Breast epithelium (tissue), 3 donors: ENCODE results near the gene RICTOR.

ENCODE experiments used
- POLR2A ChIP-seq: fragments of 450-650 bp; IDR thresholded peaks from one replicate; pipeline ENCODE4 v1.6.1; 2016; ENCODE audit warnings: antibody characterized with exemption, mild to moderate bottlenecking, moderate library complexity
- TF ChIP-seq, protein P1 (sequence below), 3 donors: fragments of 450-650 bp; IDR thresholded peaks; one replicate each; pipeline ENCODE4 v1.5.1; 2016 to 2017; ENCODE audit warnings: antibody characterized with exemption in 3 of 3, mild to moderate bottlenecking in 3 of 3, moderate library complexity in 3 of 3

GRCh38 chr5:38996123-38996522 is 78.1 kb downstream of the RICTOR start:
- TF ChIP-seq POLR2A: no peak
- TF ChIP-seq, protein P1, sequence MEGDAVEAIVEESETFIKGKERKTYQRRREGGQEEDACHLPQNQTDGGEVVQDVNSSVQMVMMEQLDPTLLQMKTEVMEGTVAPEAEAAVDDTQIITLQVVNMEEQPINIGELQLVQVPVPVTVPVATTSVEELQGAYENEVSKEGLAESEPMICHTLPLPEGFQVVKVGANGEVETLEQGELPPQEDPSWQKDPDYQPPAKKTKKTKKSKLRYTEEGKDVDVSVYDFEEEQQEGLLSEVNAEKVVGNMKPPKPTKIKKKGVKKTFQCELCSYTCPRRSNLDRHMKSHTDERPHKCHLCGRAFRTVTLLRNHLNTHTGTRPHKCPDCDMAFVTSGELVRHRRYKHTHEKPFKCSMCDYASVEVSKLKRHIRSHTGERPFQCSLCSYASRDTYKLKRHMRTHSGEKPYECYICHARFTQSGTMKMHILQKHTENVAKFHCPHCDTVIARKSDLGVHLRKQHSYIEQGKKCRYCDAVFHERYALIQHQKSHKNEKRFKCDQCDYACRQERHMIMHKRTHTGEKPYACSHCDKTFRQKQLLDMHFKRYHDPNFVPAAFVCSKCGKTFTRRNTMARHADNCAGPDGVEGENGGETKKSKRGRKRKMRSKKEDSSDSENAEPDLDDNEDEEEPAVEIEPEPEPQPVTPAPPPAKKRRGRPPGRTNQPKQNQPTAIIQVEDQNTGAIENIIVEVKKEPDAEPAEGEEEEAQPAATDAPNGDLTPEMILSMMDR (IDR thresholded peaks at IDR 0.05): no peak
